Right lobe of liver (tissue), 4 donors: ENCODE measurements around the gene FITM1.

ENCODE experiments used
- CTCF ChIP-seq, 4 donors: fragments of 200-600 bp in 3 of 4; fragments of 450-650 bp in 1 of 4; IDR thresholded peaks; one replicate each; pipeline versions ENCODE4 v1.5.1 to v1.8.0; 2016 to 2022; ENCODE audit warnings: antibody characterized with exemption in 4 of 4, mild to moderate bottlenecking in 2 of 4
- POLR2A ChIP-seq: fragments of 450-650 bp; IDR thresholded peaks from one replicate; pipeline ENCODE4 v1.6.1; 2017; ENCODE audit warnings: antibody characterized with exemption, mild to moderate bottlenecking
- donor health status: DM: no; HTN: no; CAD: no.
- donor health status: DM: no; HTN: no; CAD: no.
- donor health status: DM: no; HTN: yes; CAD: no.

- TF ChIP-seq POLR2A (no peak), CTCF (IDR thresholded peaks at IDR 0.05) (no peak)
These were observed 41.2 kb downstream of the FITM1 start, which contains the start of gene REC8 for GRCh38 chr14:24171422-24172260.
